AG04449 (cell line): ENCODE measurements around the gene MPL.

Experiments used
- CTCF ChIA-PET: fragments of 350-600 bp; formaldehyde crosslinking; extraction: SDS; loops from one replicate; lab custom pipeline; 2021; ENCODE audit warnings: antibody characterized with exemption; lab: Yijun Ruan, JAX
- POLR2A ChIA-PET: fragments of 400-600, 350-600 bp; formaldehyde crosslinking; extraction: SDS; loops from one replicate; lab custom pipeline; 2020; ENCODE audit warnings: antibody characterized with exemption, inconsistent platforms; lab: Yijun Ruan, JAX
- DNase-seq: peaks from one replicate; pipeline ENCODE4 v3.0.0-alpha.2; 2010; ENCODE audit warnings: low read depth, low spot score
- H3K4me3 ChIP-seq: 2 replicates; pipeline ENCODE4 v1.5.1; 2011; ENCODE audit warnings: low read depth, mild to moderate bottlenecking, control low read depth, low read length
- CTCF ChIP-seq: IDR thresholded peaks from one replicate; pipeline ENCODE4 v1.5.1; 2011; ENCODE audit warnings: mild to moderate bottlenecking, moderate library complexity, low read length, control low read depth, inconsistent platforms; ENCODE audit not compliant: insufficient read depth; ENCODE audit errors: missing control alignments

The MPL gene

GRCh38 chr1:43304771-43305300, 32.8 kb upstream of the MPL start:
- no peak for TF ChIP-seq CTCF
- ChIA-PET POLR2A (no interaction called here), CTCF (no interaction called here)
- H3K4me3 ChIP-seq, result no peak overlapping the region
- no peak for DNase-seq

- ChIA-PET CTCF (no interaction called here), POLR2A (no interaction called here)
- H3K4me3 ChIP-seq, result no peak overlapping the region
- TF ChIP-seq CTCF, result no peak
- no peak for DNase-seq
Observed at GRCh38 chr1:43305461-43305860, 32.2 kb upstream of the MPL start.

GRCh38 chr1:43305926-43306687, 31.5 kb upstream of the MPL start:
- no peak overlapping the region for H3K4me3 ChIP-seq
- ChIA-PET POLR2A (no interaction called here), CTCF (no interaction called here)
- no peak for TF ChIP-seq CTCF
- DNase-seq, result no peak

GRCh38 chr1:43306688-43307457, 30.7 kb upstream of the MPL start:
- POLR2A ChIA-PET, result no interaction called here
- no peak for TF ChIP-seq CTCF
- CTCF ChIA-PET, result no interaction called here
- no peak for DNase-seq
- H3K4me3 ChIP-seq, result no peak overlapping the region

DNA sequence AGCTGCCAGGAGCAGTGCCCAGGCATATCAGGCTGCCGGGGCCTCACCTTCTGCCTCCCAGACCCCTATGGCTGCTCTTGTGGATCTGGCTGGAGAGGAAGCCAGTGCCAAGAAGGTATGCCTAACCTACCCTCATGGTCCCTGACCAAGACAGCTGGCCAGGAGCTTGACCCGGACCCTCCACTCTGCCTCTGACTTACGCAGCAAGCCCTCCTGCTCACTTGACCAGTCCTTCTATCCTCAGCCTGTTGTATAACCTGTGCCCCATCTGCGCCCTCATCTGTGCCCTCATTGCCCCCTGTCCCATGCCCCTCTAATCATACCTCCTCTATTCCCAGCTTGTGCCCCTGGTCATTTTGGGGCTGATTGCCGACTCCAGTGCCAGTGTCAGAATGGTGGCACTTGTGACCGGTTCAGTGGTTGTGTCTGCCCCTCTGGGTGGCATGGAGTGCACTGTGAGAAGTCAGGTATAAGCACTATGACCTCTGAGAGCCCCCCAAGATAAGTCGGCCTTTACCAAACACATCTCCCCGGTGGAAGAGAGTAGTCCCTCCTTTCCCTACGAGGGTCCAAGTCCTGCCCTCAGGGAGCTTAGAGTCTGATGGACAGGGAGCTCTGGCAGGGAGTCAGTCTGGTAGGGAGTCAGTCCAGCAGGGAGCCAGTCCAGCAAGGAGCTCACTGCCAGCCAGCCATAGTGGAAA, 30.0 kb upstream of the MPL start:
- ChIA-PET POLR2A (interaction anchor here (0.6 kb wide), 1 partner anchor 10 kb away, joined by 3 read pairs; no protein-coding TSS in a partner anchor), CTCF (no interaction called here)

More for the DNA sequence above, 30.0 kb upstream of the MPL start:
- no peak overlapping the region for H3K4me3 ChIP-seq
- no peak for TF ChIP-seq CTCF
- no peak for DNase-seq
